ENCODE results near the gene TRIM7. TPM values are rescaled to one million over a fixed set of nuclear protein-coding genes. Genes with fewer than 3 reads are reported as not detected.

Gene TRIM7
- total and polyA plus RNA-seq, 9 of the 15 experiments (the other 6 are each of a cell fraction or from before 2014, with no cell fraction given) = 2.6 to 14.9 (median 8.9) TPM

DNA sequence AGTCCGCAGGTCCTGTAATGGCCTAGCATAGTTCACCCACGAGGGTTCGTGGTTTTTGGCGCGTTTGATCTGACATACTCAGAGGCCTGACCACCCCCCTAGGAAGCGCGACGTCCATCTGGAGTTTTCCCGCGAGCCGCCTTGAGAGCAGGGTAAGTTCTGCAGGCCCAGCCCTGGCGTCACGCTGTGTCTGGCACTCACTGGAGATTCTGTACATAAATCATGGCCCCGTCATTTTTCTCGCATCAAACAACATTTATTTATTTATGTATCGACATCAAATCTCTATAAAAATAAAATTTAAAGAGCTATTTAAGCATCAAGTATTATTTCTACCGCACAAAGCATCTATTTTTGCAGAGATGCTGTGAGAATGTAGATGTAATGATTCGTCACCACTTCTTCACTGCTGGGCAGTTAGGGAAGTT is 17.6 kb upstream of the TRIM7 start (continued):
- TF ChIP-seq MEIS2 (IDR thresholded peaks at IDR 0.05; ENCODE audit: partially characterized antibody) (peak; percentile 63), ZBTB33 (CRISPR knock-in tag; IDR thresholded peaks at IDR 0.05) (no peak), HEY1 (CRISPR knock-in tag; IDR thresholded peaks at IDR 0.05; ENCODE audit: borderline replicate concordance) (no peak), SRSF1 (IDR thresholded peaks at IDR 0.05; ENCODE audit: low read depth, low read length) (0 out of 2 replicates have a peak, but pooled peaks have one; percentile 12), RB1 (IDR thresholded peaks at IDR 0.05; ENCODE audit: low read depth) (0 out of 2 replicates have a peak, but pooled peaks have one; percentile 4), MGA (IDR thresholded peaks at IDR 0.05) (peak; percentile 85), ZNF175 (CRISPR knock-in tag; IDR thresholded peaks at IDR 0.05; ENCODE audit: low read depth) (peak; percentile 57; the same call in 1 of the 2 replicates), RBM34 (IDR thresholded peaks at IDR 0.05; ENCODE audit: borderline replicate concordance, insufficient read depth, low read length) (no peak), TAF7 (tag; IDR thresholded peaks at IDR 0.05) (no peak), ZNF695 (CRISPR knock-in tag; IDR thresholded peaks at IDR 0.05) (0 out of 2 replicates have a peak, but pooled peaks have one; percentile 17), SMAD4 (CRISPR knock-in tag; conservative IDR thresholded peaks at IDR 0.05) (no peak), NFATC3 (IDR thresholded peaks at IDR 0.05) (peak; percentile 39; the same call in 1 of the 2 replicates)
- TF ChIP-seq, protein P1, sequence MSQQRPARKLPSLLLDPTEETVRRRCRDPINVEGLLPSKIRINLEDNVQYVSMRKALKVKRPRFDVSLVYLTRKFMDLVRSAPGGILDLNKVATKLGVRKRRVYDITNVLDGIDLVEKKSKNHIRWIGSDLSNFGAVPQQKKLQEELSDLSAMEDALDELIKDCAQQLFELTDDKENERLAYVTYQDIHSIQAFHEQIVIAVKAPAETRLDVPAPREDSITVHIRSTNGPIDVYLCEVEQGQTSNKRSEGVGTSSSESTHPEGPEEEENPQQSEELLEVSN (IDR thresholded peaks at IDR 0.05; ENCODE audit: borderline replicate concordance in 1 of 2, extremely low read depth in 1 of 2, insufficient read depth in 1 of 2, insufficient read length in 1 of 2, low read depth in 1 of 2, low read length in 1 of 2, poor library complexity in 1 of 2, severe bottlenecking in 1 of 2) = peak; percentile 83 to 85
